WTC11 (cell line): Measurements from ENCODE around the gene CGB3. TPM values are rescaled to one million over a fixed set of nuclear protein-coding genes. Genes with fewer than 3 reads are reported as not detected.

Source experiments
- ATAC-seq: fragments of 200-7000 bp; cut with Tn5 transposase; 2 replicates; pipeline ENCODE4 v1.10.0; 2021; ENCODE audit warnings: mild to moderate bottlenecking, moderate library complexity
- CTCF ChIA-PET: fragments of 300-600 bp; sonication (Branson Sonifier 250); formaldehyde crosslinking; loops from one replicate; lab custom pipeline; 2021; ENCODE audit warnings: antibody characterized with exemption; lab: Charles Lee
- POLR2A ChIA-PET: fragments of 350-600 bp; sonication (Branson Sonifier 250); formaldehyde crosslinking; loops from one replicate; lab custom pipeline; 2021; ENCODE audit warnings: antibody characterized with exemption; lab: Charles Lee
- DNase-seq: peaks from one replicate; pipeline ENCODE4 v3.0.0; 2021; ENCODE audit warnings: low spot score
- H3K27ac Mint-ChIP-seq: 2 replicates; pipeline ENCODE4 v1.8.0; 2021; ENCODE audit warnings: mixed read lengths
- H3K27me3 Mint-ChIP-seq: 2 replicates; pipeline ENCODE4 v1.8.0; 2021; ENCODE audit warnings: low read depth, mild to moderate bottlenecking, moderate library complexity, mixed read lengths
- H3K36me3 Mint-ChIP-seq: 2 replicates; pipeline ENCODE4 v1.8.0; 2021; ENCODE audit warnings: mixed read lengths
- H3K4me1 Mint-ChIP-seq: 2 replicates; pipeline ENCODE4 v1.8.0; 2022; ENCODE audit warnings: mixed read lengths
- H3K4me3 Mint-ChIP-seq: 2 replicates; pipeline ENCODE4 v1.8.0; 2021; ENCODE audit warnings: mild to moderate bottlenecking, moderate library complexity, mixed read lengths
- H3K9me3 Mint-ChIP-seq: 2 replicates; pipeline ENCODE4 v1.8.0; 2021; ENCODE audit warnings: mixed read lengths
- AFF4 ChIP-seq: sonication (generic); formaldehyde crosslinking; IDR thresholded peaks from 2 replicates; pipeline ENCODE4 v1.8.1; 2023; ENCODE audit warnings: mild to moderate bottlenecking, missing genetic modification reagents, borderline replicate concordance
- ARID4B ChIP-seq: sonication (generic); formaldehyde crosslinking; IDR thresholded peaks from 2 replicates; pipeline ENCODE4 v1.8.0; 2023; ENCODE audit warnings: missing genetic modification reagents, mild to moderate bottlenecking, borderline replicate concordance
- ATF2 ChIP-seq: sonication (generic); formaldehyde crosslinking; IDR thresholded peaks from 2 replicates; pipeline ENCODE4 v1.8.1; 2022; ENCODE audit warnings: low read depth, missing genetic modification reagents, borderline replicate concordance
- CDX4 ChIP-seq: fragments of 250-450 bp; sonication (Bioruptor Pico); IDR thresholded peaks from 2 replicates; pipeline ENCODE4 v1.9.0; 2021; ENCODE audit warnings: moderate library complexity, mild to moderate bottlenecking, inconsistent platforms, borderline replicate concordance
- ETV6 ChIP-seq: sonication (generic); formaldehyde crosslinking; IDR thresholded peaks from 2 replicates; pipeline ENCODE4 v1.8.1; 2022; ENCODE audit warnings: mild to moderate bottlenecking, missing genetic modification reagents
- FOXP1 ChIP-seq: sonication (generic); formaldehyde crosslinking; IDR thresholded peaks from 2 replicates; pipeline ENCODE4 v1.8.0; 2022; ENCODE audit warnings: missing genetic modification reagents, mild to moderate bottlenecking, moderate library complexity, borderline replicate concordance
- JAZF1 ChIP-seq: fragments of 250-450 bp; sonication (Bioruptor Pico); IDR thresholded peaks from 2 replicates; pipeline ENCODE4 v1.9.0; 2021; ENCODE audit warnings: moderate library complexity, mild to moderate bottlenecking, inconsistent platforms
- MXD4 ChIP-seq: fragments of 250-450 bp; sonication (Bioruptor Pico); IDR thresholded peaks from 2 replicates; pipeline ENCODE4 v1.8.0; 2021; ENCODE audit warnings: mild to moderate bottlenecking, moderate library complexity, borderline replicate concordance
- MYBL2 ChIP-seq: sonication (generic); formaldehyde crosslinking; IDR thresholded peaks from 2 replicates; pipeline ENCODE4 v1.8.1; 2023; ENCODE audit warnings: mild to moderate bottlenecking, moderate library complexity, missing genetic modification reagents
- NFE2L1 ChIP-seq: sonication (generic); formaldehyde crosslinking; IDR thresholded peaks from 2 replicates; pipeline ENCODE4 v1.8.1; 2023; ENCODE audit warnings: missing genetic modification reagents
- NFYB ChIP-seq: sonication (generic); formaldehyde crosslinking; conservative IDR thresholded peaks from 2 replicates; pipeline ENCODE4 v1.8.0; 2022; ENCODE audit warnings: low read depth, missing genetic modification reagents
- OVOL2 ChIP-seq: fragments of 250-450 bp; sonication (Bioruptor Pico); IDR thresholded peaks from 2 replicates; pipeline ENCODE4 v1.9.0; 2021; ENCODE audit warnings: mild to moderate bottlenecking, borderline replicate concordance
- SMAD3 ChIP-seq: sonication (generic); formaldehyde crosslinking; IDR thresholded peaks from 2 replicates; pipeline ENCODE4 v1.8.0; 2022; ENCODE audit warnings: missing genetic modification reagents, mild to moderate bottlenecking, borderline replicate concordance
- SOX15 ChIP-seq: fragments of 250-450 bp; sonication (Bioruptor Pico); IDR thresholded peaks from 2 replicates; pipeline ENCODE4 v1.9.0; 2021; ENCODE audit warnings: mild to moderate bottlenecking
- USF1 ChIP-seq: sonication (generic); formaldehyde crosslinking; IDR thresholded peaks from 2 replicates; pipeline ENCODE4 v1.8.0; 2022; ENCODE audit warnings: mild to moderate bottlenecking, missing genetic modification reagents
- ZNF138 ChIP-seq: sonication (generic); formaldehyde crosslinking; conservative IDR thresholded peaks from 2 replicates; pipeline ENCODE4 v1.8.1; 2022; ENCODE audit warnings: mild to moderate bottlenecking, moderate library complexity, missing genetic modification reagents
- ZNF219 ChIP-seq: sonication (generic); formaldehyde crosslinking; IDR thresholded peaks from 2 replicates; pipeline ENCODE4 v1.8.0; 2023; ENCODE audit warnings: missing genetic modification reagents, mild to moderate bottlenecking, borderline replicate concordance
- ZNF232 ChIP-seq: sonication (generic); formaldehyde crosslinking; IDR thresholded peaks from 2 replicates; pipeline ENCODE4 v1.8.0; 2022; ENCODE audit warnings: mild to moderate bottlenecking, missing genetic modification reagents
- ZNF317 ChIP-seq: sonication (generic); formaldehyde crosslinking; IDR thresholded peaks from 2 replicates; pipeline ENCODE4 v1.8.1; 2023; ENCODE audit warnings: low read depth, mild to moderate bottlenecking, moderate library complexity, missing genetic modification reagents, borderline replicate concordance
- ZNF512 ChIP-seq: sonication (generic); formaldehyde crosslinking; IDR thresholded peaks from 2 replicates; pipeline ENCODE4 v1.8.1; 2022; ENCODE audit warnings: missing genetic modification reagents, borderline replicate concordance
- total RNA-seq: library from RNA; stranded (reverse); gene quantifications from 3 replicates; pipeline ENCODE4 v1.2.3, GENCODE V29; 2021

The CGB3 gene
- total RNA-seq, 1 experiment from 2014 or later, result not detected

GRCh38 chr19:49064029-49064629 is 40.0 kb upstream of the CGB3 start:
- Mint-ChIP-seq H3K27ac (no peak overlapping the region), H3K4me3 (peak overlapping the region; percentile 59), H3K4me1 (peaks cover 33% of the 10 kb centered on the region), H3K9me3 (peaks cover 2% of the 10 kb centered on the region), H3K36me3 (no peaks in the 10 kb centered on the region; the same call in 1 of the 2 replicates), H3K27me3 (peaks cover 79% of the 10 kb centered on the region)
- ATAC-seq (peak; percentile 42), DNase-seq (peak; percentile 45)
- ChIA-PET POLR2A (interaction anchor here (1.3 kb wide), 1 partner anchor 85 kb away, joined by 4 read pairs; no protein-coding TSS in a partner anchor), CTCF (interaction anchor here (0.5 to 4.6 kb wide), 10 partner anchors 7 to 135 kb away, joined by 3 to 26 read pairs (median 14); partner anchors contain the start of genes CGB2, CGB7, GYS1 and RUVBL2)
- no peak for TF ChIP-seq FOXP1 (CRISPR knock-in tag)
- TF ChIP-seq NFE2L1 (CRISPR knock-in tag), result no peak
- no peak for TF ChIP-seq MYBL2 (CRISPR knock-in tag)

- ChIA-PET POLR2A (no interaction called here), CTCF (interaction anchor here (0.8 to 0.9 kb wide), 2 partner anchors 12 to 62 kb away, joined by 3 read pairs; no protein-coding TSS in a partner anchor)
- Mint-ChIP-seq H3K27ac (no peak overlapping the region), H3K27me3 (peaks cover 79% of the 10 kb centered on the region), H3K4me3 (no peak overlapping the region), H3K9me3 (no peaks in the 10 kb centered on the region), H3K36me3 (no peaks in the 10 kb centered on the region), H3K4me1 (peaks cover 37% of the 10 kb centered on the region)
- ATAC-seq (no peak), DNase-seq (no peak)
- TF ChIP-seq ETV6 (CRISPR knock-in tag) (no peak), SMAD3 (no peak), ARID4B (CRISPR knock-in tag) (no peak), SOX15 (no peak), NFYB (CRISPR knock-in tag) (no peak), ZNF219 (CRISPR knock-in tag) (no peak), JAZF1 (CRISPR knock-in tag) (no peak), AFF4 (CRISPR knock-in tag) (no peak), ZNF138 (no peak), ZNF232 (no peak), ATF2 (no peak), USF1 (CRISPR knock-in tag) (no peak), CDX4 (CRISPR knock-in tag) (no peak), ZNF317 (CRISPR knock-in tag) (no peak), OVOL2 (CRISPR knock-in tag) (no peak), MXD4 (no peak), ZNF512 (no peak)
Observed at GRCh38 chr19:49061445-49061844, 37.3 kb upstream of the CGB3 start.
